ENCODE measurements around the gene VTI1A. TPM values are rescaled to one million over a fixed set of nuclear protein-coding genes. Genes with fewer than 3 reads are reported as not detected.

The VTI1A gene
- total RNA-seq, 2 donors from 2014 or later: 34.1 to 38.6 TPM

- H3K4me3 ChIP-seq: no peak overlapping the region
- H3K4me1 ChIP-seq: no peaks in the 10 kb centered on the region
- intact Hi-C loops (cut with DNase I): no loop called here
- H3K9ac ChIP-seq (ENCODE audit: low read depth in 2 of 2, low read length in 2 of 2): no peak overlapping the region
- TF ChIP-seq CTCF (IDR thresholded peaks at IDR 0.05): no peak
- H3K36me3 ChIP-seq: no peaks in the 10 kb centered on the region
- no peaks in the 10 kb centered on the region for H3K9me3 ChIP-seq
- no peak overlapping the region for H3K27ac ChIP-seq
- H3K27me3 ChIP-seq: no peaks in the 10 kb centered on the region
- no peak for DNase-seq
Observed at GRCh38 chr10:112698133-112698817, 251.3 kb downstream of the VTI1A start.

- Histone ChIP-seq H3K9ac (ENCODE audit: low read depth in 2 of 2, low read length in 2 of 2) (no peak overlapping the region), H3K9me3 (no peaks in the 10 kb centered on the region), H3K4me1 (no peaks in the 10 kb centered on the region), H3K27me3 (no peaks in the 10 kb centered on the region), H3K4me3 (no peak overlapping the region), H3K36me3 (no peaks in the 10 kb centered on the region), H3K27ac (no peak overlapping the region)
- intact Hi-C loops (cut with DNase I): no loop called here
- TF ChIP-seq CTCF (IDR thresholded peaks at IDR 0.05): no peak
- no peak for DNase-seq
Observed at GRCh38 chr10:112698818-112699164, 251.8 kb downstream of the VTI1A start.

- H3K36me3 ChIP-seq: no peaks in the 10 kb centered on the region
- no peak overlapping the region for H3K4me3 ChIP-seq
- TF ChIP-seq CTCF (IDR thresholded peaks at IDR 0.05): no peak
- no peaks in the 10 kb centered on the region for H3K4me1 ChIP-seq
- H3K9me3 ChIP-seq: no peaks in the 10 kb centered on the region
- H3K27me3 ChIP-seq: no peaks in the 10 kb centered on the region
- no peak for DNase-seq
- intact Hi-C loops (cut with DNase I): no loop called here
- no peak overlapping the region for H3K27ac ChIP-seq
- H3K9ac ChIP-seq (ENCODE audit: low read depth in 2 of 2, low read length in 2 of 2): no peak overlapping the region
Observed at GRCh38 chr10:112700215-112700671, 253.2 kb downstream of the VTI1A start.

GRCh38 chr10:112701211-112701877 lies 254.3 kb downstream of the VTI1A start:
- no peak overlapping the region for H3K4me3 ChIP-seq
- H3K4me1 ChIP-seq: no peaks in the 10 kb centered on the region
- intact Hi-C loops (cut with DNase I): no loop called here
- H3K9ac ChIP-seq (ENCODE audit: low read depth in 2 of 2, low read length in 2 of 2): no peak overlapping the region
- no peaks in the 10 kb centered on the region for H3K9me3 ChIP-seq
- no peak for TF ChIP-seq CTCF (IDR thresholded peaks at IDR 0.05)
- H3K36me3 ChIP-seq: no peaks in the 10 kb centered on the region
- H3K27ac ChIP-seq: no peak overlapping the region
- no peaks in the 10 kb centered on the region for H3K27me3 ChIP-seq
- no peak for DNase-seq

GRCh38 chr10:112701878-112702255 lies 254.9 kb downstream of the VTI1A start:
- H3K27ac ChIP-seq: no peak overlapping the region
- H3K27me3 ChIP-seq: no peaks in the 10 kb centered on the region
- H3K36me3 ChIP-seq: no peaks in the 10 kb centered on the region
- DNase-seq: no peak
- no peaks in the 10 kb centered on the region for H3K9me3 ChIP-seq
- H3K9ac ChIP-seq (ENCODE audit: low read depth in 2 of 2, low read length in 2 of 2): no peak overlapping the region
- intact Hi-C loops (cut with DNase I): no loop called here
- TF ChIP-seq CTCF (IDR thresholded peaks at IDR 0.05): no peak
- H3K4me3 ChIP-seq: no peak overlapping the region
- no peaks in the 10 kb centered on the region for H3K4me1 ChIP-seq
